ENCODE results near the gene KIAA0232.
A peak's percentile ranks its signal among the peaks of the same experiment; 100 is the strongest.

- TF ChIP-seq CTCF (IDR thresholded peaks at IDR 0.05) = peak in 1 of 6 experiments; percentile 11
- TF ChIP-seq POLR2A (IDR thresholded peaks at IDR 0.05) = peak; percentile 57 to 90
Observed at GRCh38 chr4:6926681-6927478, 144.4 kb downstream of the KIAA0232 start.
